HepG2 (cell line): ENCODE results near the gene SIGLEC10. TPM values are rescaled to one million over a fixed set of nuclear protein-coding genes. Genes with fewer than 3 reads are reported as not detected.
A peak's percentile ranks its signal among the peaks of the same experiment; 100 is the strongest.

Experiments used
- ARID4A ChIP-seq: sonication (generic); formaldehyde crosslinking; IDR thresholded peaks from 2 replicates; pipeline ENCODE4 v1.5.0; 2020; ENCODE audit warnings: mild to moderate bottlenecking, missing genetic modification reagents, borderline replicate concordance
- CEBPG ChIP-seq: IDR thresholded peaks from 2 replicates; pipeline ENCODE4 v1.6.1; 2016
- FOSL1 ChIP-seq: sonication (generic); formaldehyde crosslinking; IDR thresholded peaks from 2 replicates; pipeline ENCODE4 v1.9.0; 2021; ENCODE audit warnings: missing genetic modification reagents, borderline replicate concordance
- HHEX ChIP-seq: IDR thresholded peaks from 2 replicates; pipeline ENCODE4 v1.6.1; 2016; ENCODE audit warnings: control low read depth
- MIXL1 ChIP-seq: IDR thresholded peaks from 2 replicates; pipeline ENCODE4 v1.6.1; 2016
- RARG ChIP-seq: sonication (generic); formaldehyde crosslinking; IDR thresholded peaks from 2 replicates; pipeline ENCODE4 v1.4.0; 2020; ENCODE audit warnings: low read depth, mild to moderate bottlenecking, missing genetic modification reagents
- SMARCE1 ChIP-seq: fragments of 450-650 bp; IDR thresholded peaks from 2 replicates; pipeline ENCODE4 v1.6.1; 2017; ENCODE audit warnings: borderline replicate concordance
- TARDBP ChIP-seq: sonication (generic); formaldehyde crosslinking; IDR thresholded peaks from 2 replicates; pipeline ENCODE4 v1.8.0; 2022; ENCODE audit warnings: mild to moderate bottlenecking, missing genetic modification reagents
- TRAFD1 ChIP-seq: sonication (generic); formaldehyde crosslinking; IDR thresholded peaks from 2 replicates; pipeline ENCODE4 v1.5.1; 2020; ENCODE audit warnings: missing genetic modification reagents, mild to moderate bottlenecking, borderline replicate concordance
- ZFP36 ChIP-seq: fragments of 150-350 bp; IDR thresholded peaks from 2 replicates; pipeline ENCODE4 v1.6.1; 2018; ENCODE audit warnings: borderline replicate concordance, low read length, low read depth; ENCODE audit not compliant: partially characterized antibody
- ZNF280D ChIP-seq: sonication (generic); formaldehyde crosslinking; IDR thresholded peaks from 2 replicates; pipeline ENCODE4 v1.5.1; 2020; ENCODE audit warnings: mild to moderate bottlenecking, missing genetic modification reagents
- ZNF510 ChIP-seq: sonication (generic); formaldehyde crosslinking; IDR thresholded peaks from 2 replicates; pipeline ENCODE4 v1.4.0; 2020; ENCODE audit warnings: low read depth, mild to moderate bottlenecking, missing genetic modification reagents
- polyA plus RNA-seq, 8 experiments: library from polyadenylated mRNA; depleted of rRNA in 3 of 8; stranded (reverse) in 7 of 8; unstranded in 1 of 8; fragments of >200 nt; fragmentation: Illumina TruSeq in 4 of 8; extraction: Trizol in 4 of 8; gene quantifications; 2 replicates each; pipeline versions ENCODE4 v1.2.1 to v1.2.3, GENCODE V29; 2011 to 2016; ENCODE audit warnings: low read depth in 4 of 8, missing spikeins in 1 of 8, mixed read lengths in 1 of 8; ENCODE audit not compliant: insufficient read depth in 1 of 8
- total RNA-seq, 5 experiments: library from RNA; depleted of rRNA; stranded (reverse); fragments of >200 nt; fragmentation: Illumina TruSeq; extraction: Trizol; gene quantifications; 2 replicates each; pipeline ENCODE4 v1.2.3, GENCODE V29; 2016; ENCODE audit warnings: low read depth in 1 of 5
- TF ChIP-seq, protein P1 (sequence below): sonication (generic); formaldehyde crosslinking; IDR thresholded peaks from 2 replicates; pipeline ENCODE4 v1.5.0; 2020; ENCODE audit warnings: missing genetic modification reagents
- TF ChIP-seq, protein P2 (sequence below): sonication (generic); formaldehyde crosslinking; IDR thresholded peaks from 2 replicates; pipeline ENCODE4 v1.4.0; 2020; ENCODE audit warnings: mild to moderate bottlenecking, missing genetic modification reagents
- TF ChIP-seq, protein P3 (sequence below): IDR thresholded peaks from 2 replicates; pipeline ENCODE4 v1.6.1; 2016

Gene SIGLEC10
- total and polyA plus RNA-seq, 2 of the 13 experiments (the other 11 are each of a cell fraction or from before 2014, with no cell fraction given): not detected

DNA sequence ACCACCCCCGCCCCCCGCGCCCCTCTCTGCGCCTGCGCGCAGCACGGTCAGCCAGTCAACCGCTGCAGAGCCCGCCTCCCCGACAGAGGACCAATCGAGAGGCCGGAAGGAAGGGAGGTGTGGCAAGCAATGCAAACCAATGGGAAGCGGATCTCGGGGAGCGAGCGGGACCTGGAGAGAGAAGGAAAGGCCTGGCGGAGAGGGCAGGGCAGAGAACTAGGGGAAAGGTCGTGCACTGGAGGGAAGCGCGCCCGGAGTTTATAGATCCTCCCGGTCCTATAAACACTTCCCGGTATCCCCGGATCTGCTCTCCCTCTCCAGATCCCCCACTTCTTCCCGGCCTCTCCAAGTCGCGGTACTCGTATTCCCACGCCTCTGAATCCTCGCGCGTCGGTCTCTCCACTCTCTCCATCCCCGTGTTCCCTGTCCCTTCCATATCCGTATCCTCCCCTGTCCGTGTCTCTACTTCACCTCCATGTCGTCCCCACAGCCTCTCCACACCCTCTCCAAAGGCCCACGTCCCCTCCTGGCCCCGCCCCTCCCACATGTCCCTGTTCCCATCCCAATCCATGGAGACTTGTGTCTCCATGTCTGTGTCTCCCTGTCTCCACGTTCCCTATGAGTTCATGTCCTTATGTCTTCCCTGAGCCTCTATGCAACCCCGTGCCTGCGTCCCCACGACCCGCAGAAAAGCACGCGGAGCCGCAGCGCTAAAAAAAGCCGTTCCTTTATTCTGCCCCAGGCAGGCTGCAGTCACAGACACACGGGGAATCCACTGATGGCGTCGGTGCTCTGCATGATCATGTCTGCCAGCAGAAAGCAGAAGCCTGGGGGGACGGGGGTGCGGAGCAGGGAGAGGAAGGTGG lies 50.8 kb downstream of the SIGLEC10 start (continued):
- TF ChIP-seq, protein P1, sequence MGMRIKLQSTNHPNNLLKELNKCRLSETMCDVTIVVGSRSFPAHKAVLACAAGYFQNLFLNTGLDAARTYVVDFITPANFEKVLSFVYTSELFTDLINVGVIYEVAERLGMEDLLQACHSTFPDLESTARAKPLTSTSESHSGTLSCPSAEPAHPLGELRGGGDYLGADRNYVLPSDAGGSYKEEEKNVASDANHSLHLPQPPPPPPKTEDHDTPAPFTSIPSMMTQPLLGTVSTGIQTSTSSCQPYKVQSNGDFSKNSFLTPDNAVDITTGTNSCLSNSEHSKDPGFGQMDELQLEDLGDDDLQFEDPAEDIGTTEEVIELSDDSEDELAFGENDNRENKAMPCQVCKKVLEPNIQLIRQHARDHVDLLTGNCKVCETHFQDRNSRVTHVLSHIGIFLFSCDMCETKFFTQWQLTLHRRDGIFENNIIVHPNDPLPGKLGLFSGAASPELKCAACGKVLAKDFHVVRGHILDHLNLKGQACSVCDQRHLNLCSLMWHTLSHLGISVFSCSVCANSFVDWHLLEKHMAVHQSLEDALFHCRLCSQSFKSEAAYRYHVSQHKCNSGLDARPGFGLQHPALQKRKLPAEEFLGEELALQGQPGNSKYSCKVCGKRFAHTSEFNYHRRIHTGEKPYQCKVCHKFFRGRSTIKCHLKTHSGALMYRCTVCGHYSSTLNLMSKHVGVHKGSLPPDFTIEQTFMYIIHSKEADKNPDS (CRISPR knock-in tag): peak; percentile 54; the same call in 1 of the 2 replicates
- TF ChIP-seq MIXL1 (CRISPR knock-in tag): no peak
- TF ChIP-seq TARDBP: no peak
- no peak for TF ChIP-seq ZNF510 (CRISPR knock-in tag)
- TF ChIP-seq, protein P2, sequence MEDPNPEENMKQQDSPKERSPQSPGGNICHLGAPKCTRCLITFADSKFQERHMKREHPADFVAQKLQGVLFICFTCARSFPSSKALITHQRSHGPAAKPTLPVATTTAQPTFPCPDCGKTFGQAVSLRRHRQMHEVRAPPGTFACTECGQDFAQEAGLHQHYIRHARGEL (CRISPR knock-in tag): no peak
- TF ChIP-seq FOSL1 (CRISPR knock-in tag): no peak
- peak; percentile 23; the same call in 1 of the 2 replicates for TF ChIP-seq CEBPG
- TF ChIP-seq HHEX (CRISPR knock-in tag): no peak
- TF ChIP-seq ZNF280D (CRISPR knock-in tag): no peak
- TF ChIP-seq ZFP36: no peak
- TF ChIP-seq, protein P3, sequence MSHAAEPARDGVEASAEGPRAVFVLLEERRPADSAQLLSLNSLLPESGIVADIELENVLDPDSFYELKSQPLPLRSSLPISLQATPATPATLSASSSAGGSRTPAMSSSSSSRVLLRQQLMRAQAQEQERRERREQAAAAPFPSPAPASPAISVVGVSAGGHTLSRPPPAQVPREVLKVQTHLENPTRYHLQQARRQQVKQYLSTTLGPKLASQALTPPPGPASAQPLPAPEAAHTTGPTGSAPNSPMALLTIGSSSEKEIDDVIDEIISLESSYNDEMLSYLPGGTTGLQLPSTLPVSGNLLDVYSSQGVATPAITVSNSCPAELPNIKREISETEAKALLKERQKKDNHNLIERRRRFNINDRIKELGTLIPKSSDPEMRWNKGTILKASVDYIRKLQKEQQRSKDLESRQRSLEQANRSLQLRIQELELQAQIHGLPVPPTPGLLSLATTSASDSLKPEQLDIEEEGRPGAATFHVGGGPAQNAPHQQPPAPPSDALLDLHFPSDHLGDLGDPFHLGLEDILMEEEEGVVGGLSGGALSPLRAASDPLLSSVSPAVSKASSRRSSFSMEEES (CRISPR knock-in tag): no peak
- no peak for TF ChIP-seq TRAFD1
- no peak for TF ChIP-seq SMARCE1
- no peak for TF ChIP-seq RARG (CRISPR knock-in tag)
- TF ChIP-seq ARID4A: no peak; the same call in 1 of the 2 replicates
